Measurements from ENCODE around the gene LRRC7. TPM values are rescaled to one million over a fixed set of nuclear protein-coding genes. Genes with fewer than 3 reads are reported as not detected.

Gene LRRC7
- total RNA-seq, 1 donor from 2014 or later = not detected

- Mint-ChIP-seq H3K9me3 (ENCODE audit: unreplicated experiment) (peaks cover 14% of the 10 kb centered on the region), H3K4me3 (ENCODE audit: unreplicated experiment) (no peak overlapping the region), H3K36me3 (ENCODE audit: low read depth, unreplicated experiment) (peaks cover 5% of the 10 kb centered on the region), H3K27ac (ENCODE audit: unreplicated experiment) (no peak overlapping the region), H3K27me3 (ENCODE audit: unreplicated experiment) (peaks cover 2% of the 10 kb centered on the region), H3K4me1 (ENCODE audit: unreplicated experiment) (no peaks in the 10 kb centered on the region)
- TF ChIP-seq CTCF (IDR thresholded peaks at IDR 0.05; ENCODE audit: unreplicated experiment) = no peak
- DNase-seq (ENCODE audit: low spot score) = no peak
Observed at GRCh38 chr1:69932760-69933159, 365.0 kb downstream of the LRRC7 start.

GRCh38 chr1:69940231-69940630 is 372.5 kb downstream of the LRRC7 start:
- no peak overlapping the region for H3K27ac Mint-ChIP-seq (ENCODE audit: unreplicated experiment)

GRCh38 chr1:69940816-69941215 is 373.1 kb downstream of the LRRC7 start:
- Mint-ChIP-seq H3K9me3 (ENCODE audit: unreplicated experiment) (no peaks in the 10 kb centered on the region), H3K27ac (ENCODE audit: unreplicated experiment) (no peak overlapping the region), H3K36me3 (ENCODE audit: low read depth, unreplicated experiment) (no peaks in the 10 kb centered on the region), H3K4me3 (ENCODE audit: unreplicated experiment) (no peak overlapping the region), H3K4me1 (ENCODE audit: unreplicated experiment) (no peaks in the 10 kb centered on the region), H3K27me3 (ENCODE audit: unreplicated experiment) (no peaks in the 10 kb centered on the region)
- no peak for TF ChIP-seq CTCF (IDR thresholded peaks at IDR 0.05; ENCODE audit: unreplicated experiment)
- no peak for DNase-seq (ENCODE audit: low spot score)

More at GRCh38 chr1:69940231-69940630, 372.5 kb downstream of the LRRC7 start:
- no peak for TF ChIP-seq CTCF (IDR thresholded peaks at IDR 0.05; ENCODE audit: unreplicated experiment)
- Mint-ChIP-seq H3K27me3 (ENCODE audit: unreplicated experiment) (no peaks in the 10 kb centered on the region), H3K4me3 (ENCODE audit: unreplicated experiment) (no peak overlapping the region), H3K4me1 (ENCODE audit: unreplicated experiment) (no peaks in the 10 kb centered on the region), H3K36me3 (ENCODE audit: low read depth, unreplicated experiment) (no peaks in the 10 kb centered on the region), H3K9me3 (ENCODE audit: unreplicated experiment) (no peaks in the 10 kb centered on the region)
- DNase-seq (ENCODE audit: low spot score) = no peak

- no peak for TF ChIP-seq CTCF (IDR thresholded peaks at IDR 0.05; ENCODE audit: unreplicated experiment)
- Mint-ChIP-seq H3K4me3 (ENCODE audit: unreplicated experiment) (no peak overlapping the region), H3K9me3 (ENCODE audit: unreplicated experiment) (no peaks in the 10 kb centered on the region), H3K36me3 (ENCODE audit: low read depth, unreplicated experiment) (no peaks in the 10 kb centered on the region), H3K27ac (ENCODE audit: unreplicated experiment) (no peak overlapping the region), H3K27me3 (ENCODE audit: unreplicated experiment) (no peaks in the 10 kb centered on the region), H3K4me1 (ENCODE audit: unreplicated experiment) (no peaks in the 10 kb centered on the region)
- no peak for DNase-seq (ENCODE audit: low spot score)
Observed at GRCh38 chr1:69943030-69943429, 375.3 kb downstream of the LRRC7 start.

GRCh38 chr1:69946935-69947334 is 379.2 kb downstream of the LRRC7 start:
- H3K36me3 Mint-ChIP-seq (ENCODE audit: low read depth, unreplicated experiment) = no peaks in the 10 kb centered on the region

More at GRCh38 chr1:69946935-69947334, 379.2 kb downstream of the LRRC7 start:
- no peak for TF ChIP-seq CTCF (IDR thresholded peaks at IDR 0.05; ENCODE audit: unreplicated experiment)
- no peak overlapping the region for H3K4me3 Mint-ChIP-seq (ENCODE audit: unreplicated experiment)
- H3K9me3 Mint-ChIP-seq (ENCODE audit: unreplicated experiment) = no peaks in the 10 kb centered on the region
- DNase-seq (ENCODE audit: low spot score) = no peak
- H3K4me1 Mint-ChIP-seq (ENCODE audit: unreplicated experiment) = no peaks in the 10 kb centered on the region
- no peak overlapping the region for H3K27ac Mint-ChIP-seq (ENCODE audit: unreplicated experiment)
- H3K27me3 Mint-ChIP-seq (ENCODE audit: unreplicated experiment) = peaks cover 2% of the 10 kb centered on the region

Data from endothelial cell (in vitro differentiated cells).